HepG2 (cell line): ENCODE measurements around the gene F7. TPM values are rescaled to one million over a fixed set of nuclear protein-coding genes. Genes with fewer than 3 reads are reported as not detected.

Source experiments
- ARID3A ChIP-seq: IDR thresholded peaks from 2 replicates; pipeline ENCODE4 v1.6.1; 2012; ENCODE audit warnings: low read depth, low read length, improper control_type of control experiment
- ATAD3A ChIP-seq: sonication (generic); formaldehyde crosslinking; IDR thresholded peaks from 2 replicates; pipeline ENCODE4 v1.4.0; 2020; ENCODE audit warnings: missing genetic modification reagents
- CSRNP2 ChIP-seq: sonication (generic); formaldehyde crosslinking; conservative IDR thresholded peaks from 2 replicates; pipeline ENCODE4 v1.8.0; 2022; ENCODE audit warnings: low read depth, missing genetic modification reagents
- DR1 ChIP-seq: sonication (generic); formaldehyde crosslinking; IDR thresholded peaks from 2 replicates; pipeline ENCODE4 v1.8.0; 2021; ENCODE audit warnings: mild to moderate bottlenecking, missing genetic modification reagents, inconsistent platforms
- GATAD1 ChIP-seq: IDR thresholded peaks from 2 replicates; pipeline ENCODE4 v1.6.1; 2016; ENCODE audit warnings: missing genetic modification reagents, missing compliant biosample characterization
- GTF3A ChIP-seq: sonication (generic); formaldehyde crosslinking; conservative IDR thresholded peaks from 2 replicates; pipeline ENCODE4 v1.4.0; 2020; ENCODE audit warnings: mild to moderate bottlenecking, missing genetic modification reagents
- HNF4G ChIP-seq, 2 experiments: sonication (generic) in 1 of 2; formaldehyde crosslinking in 1 of 2; IDR thresholded peaks; 2 replicates each; pipeline versions ENCODE4 v1.4.0 to v1.6.1; 2011 to 2020; ENCODE audit warnings: borderline replicate concordance in 2 of 2, low read depth in 2 of 2, mild to moderate bottlenecking in 2 of 2, low read length in 1 of 2, missing genetic modification reagents in 1 of 2, moderate library complexity in 1 of 2
- KMT2A ChIP-seq: sonication (generic); formaldehyde crosslinking; IDR thresholded peaks from 2 replicates; pipeline ENCODE4 v1.4.0; 2020; ENCODE audit warnings: missing genetic modification reagents
- MNT ChIP-seq: fragments of 450-650 bp; IDR thresholded peaks from 2 replicates; pipeline ENCODE4 v1.6.1; 2016
- MTERF4 ChIP-seq: sonication (generic); formaldehyde crosslinking; IDR thresholded peaks from 2 replicates; pipeline ENCODE4 v1.8.0; 2023; ENCODE audit warnings: mild to moderate bottlenecking, missing genetic modification reagents
- NFKB2 ChIP-seq: sonication (generic); formaldehyde crosslinking; IDR thresholded peaks from 2 replicates; pipeline ENCODE4 v1.4.0; 2020; ENCODE audit warnings: missing genetic modification reagents, borderline replicate concordance
- POLR2A ChIP-seq, 2 experiments: IDR thresholded peaks; 2 replicates each; pipeline ENCODE4 v1.6.1; 2011; ENCODE audit warnings: low read depth in 2 of 2, low read length in 2 of 2, mild to moderate bottlenecking in 1 of 2, moderate library complexity in 1 of 2; ENCODE audit not compliant: insufficient read depth in 1 of 2
- RBM39 ChIP-seq: fragments of 200-400 bp; formaldehyde crosslinking; IDR thresholded peaks from one replicate; pipeline ENCODE4 v1.6.1; 2018; ENCODE audit warnings: antibody characterized with exemption, mild to moderate bottlenecking, low read depth, low read length; ENCODE audit not compliant: poor library complexity, severe bottlenecking
- SP140L ChIP-seq: sonication (generic); formaldehyde crosslinking; IDR thresholded peaks from 2 replicates; pipeline ENCODE4 v1.4.0; 2020; ENCODE audit warnings: missing genetic modification reagents, borderline replicate concordance
- TBX2 ChIP-seq: sonication (generic); formaldehyde crosslinking; IDR thresholded peaks from 2 replicates; pipeline ENCODE4 v1.5.0; 2020; ENCODE audit warnings: missing genetic modification reagents, mild to moderate bottlenecking, borderline replicate concordance
- TEAD3 ChIP-seq: optimal IDR thresholded peaks from 2 replicates; pipeline ENCODE3; 2016; ENCODE audit warnings: borderline replicate concordance
- ZNF570 ChIP-seq: sonication (generic); formaldehyde crosslinking; IDR thresholded peaks from 2 replicates; pipeline ENCODE4 v1.4.0; 2020; ENCODE audit warnings: mild to moderate bottlenecking, missing genetic modification reagents, borderline replicate concordance
- ZNF652 ChIP-seq: IDR thresholded peaks from 2 replicates; pipeline ENCODE4 v1.6.1; 2016; ENCODE audit warnings: low read depth, borderline replicate concordance
- ZNF747 ChIP-seq: sonication (generic); formaldehyde crosslinking; IDR thresholded peaks from 2 replicates; pipeline ENCODE4 v1.8.1; 2023; ENCODE audit warnings: missing genetic modification reagents, mild to moderate bottlenecking, borderline replicate concordance
- ZNF772 ChIP-seq: sonication (generic); formaldehyde crosslinking; IDR thresholded peaks from 2 replicates; pipeline ENCODE4 v1.5.0; 2020; ENCODE audit warnings: mild to moderate bottlenecking, missing genetic modification reagents
- ZSCAN5A ChIP-seq: sonication (generic); formaldehyde crosslinking; IDR thresholded peaks from 2 replicates; pipeline ENCODE4 v1.8.0; 2022; ENCODE audit warnings: mild to moderate bottlenecking, missing genetic modification reagents, borderline replicate concordance
- polyA plus RNA-seq, 8 experiments: library from polyadenylated mRNA; depleted of rRNA in 3 of 8; stranded (reverse) in 7 of 8; unstranded in 1 of 8; fragments of >200 nt; fragmentation: Illumina TruSeq in 4 of 8; extraction: Trizol in 4 of 8; gene quantifications; 2 replicates each; pipeline versions ENCODE4 v1.2.1 to v1.2.3, GENCODE V29; 2011 to 2016; ENCODE audit warnings: low read depth in 4 of 8, missing spikeins in 1 of 8, mixed read lengths in 1 of 8; ENCODE audit not compliant: insufficient read depth in 1 of 8
- total RNA-seq, 5 experiments: library from RNA; depleted of rRNA; stranded (reverse); fragments of >200 nt; fragmentation: Illumina TruSeq; extraction: Trizol; gene quantifications; 2 replicates each; pipeline ENCODE4 v1.2.3, GENCODE V29; 2016; ENCODE audit warnings: low read depth in 1 of 5

The F7 gene
- total and polyA plus RNA-seq, 2 of the 13 experiments (the other 11 are each of a cell fraction or from before 2014, with no cell fraction given) = 12.6 to 26.5 TPM

- TF ChIP-seq ZNF747 (CRISPR knock-in tag) (no peak), KMT2A (CRISPR knock-in tag) (0 out of 2 replicates have a peak, but pooled peaks have one; percentile 10), NFKB2 (CRISPR knock-in tag) (no peak; the same call in 1 of the 2 replicates), RBM39 (no peak), CSRNP2 (CRISPR knock-in tag) (no peak), GTF3A (CRISPR knock-in tag) (no peak), POLR2A (IDR thresholded peaks at IDR 0.05; ENCODE audit: insufficient read depth in 1 of 2, low read depth in 2 of 2, low read length in 2 of 2) (peak in 1 of 2 experiments; percentile 88; a peak in 2 of 4 replicates), ATAD3A (CRISPR knock-in tag) (no peak), TBX2 (CRISPR knock-in tag) (no peak), DR1 (CRISPR knock-in tag) (no peak), ZNF570 (CRISPR knock-in tag) (no peak), ZNF772 (CRISPR knock-in tag) (no peak), SP140L (0 out of 2 replicates have a peak, but pooled peaks have one; percentile 57), ZNF652 (CRISPR knock-in tag) (no peak), MNT (no peak), TEAD3 (CRISPR knock-in tag) (peak; percentile 40), ARID3A (no peak), MTERF4 (CRISPR knock-in tag) (no peak; the same call in 1 of the 2 replicates), ZSCAN5A (CRISPR knock-in tag) (0 out of 2 replicates have a peak, but pooled peaks have one; percentile 8), GATAD1 (CRISPR knock-in tag) (peak; percentile 36; the same call in 1 of the 2 replicates), HNF4G (IDR thresholded peaks at IDR 0.05; ENCODE audit: borderline replicate concordance, low read depth, low read length) (no peak), HNF4G (CRISPR knock-in tag; IDR thresholded peaks at IDR 0.05; ENCODE audit: borderline replicate concordance, low read depth) (no peak)
Observed at GRCh38 chr13:113153810-113154748, 48.5 kb downstream of the F7 start (continued).
